ENCODE results near the gene DOCK4.

The DOCK4 gene

GRCh38 chr7:111911166-111911961, 294.8 kb downstream of the DOCK4 start:
- TF ChIP-seq CEBPB (IDR thresholded peaks at IDR 0.05) (no peak), ZBTB7A (IDR thresholded peaks at IDR 0.05; ENCODE audit: low read depth) (no peak), TEAD4 (IDR thresholded peaks at IDR 0.05) (no peak), EP300 (IDR thresholded peaks at IDR 0.05; ENCODE audit: borderline replicate concordance) (no peak), MAX (IDR thresholded peaks at IDR 0.05) (no peak)

- TF ChIP-seq NFIC (IDR thresholded peaks at IDR 0.05) = no peak
- TF ChIP-seq MAX (IDR thresholded peaks at IDR 0.05) = no peak
- TF ChIP-seq ZBTB7A (IDR thresholded peaks at IDR 0.05; ENCODE audit: low read depth) = no peak
- no peak for TF ChIP-seq EP300 (IDR thresholded peaks at IDR 0.05; ENCODE audit: borderline replicate concordance)
- TF ChIP-seq TAF1 (IDR thresholded peaks at IDR 0.05; ENCODE audit: low read depth) = no peak
- TF ChIP-seq REST (IDR thresholded peaks at IDR 0.05; ENCODE audit: low read depth) = no peak
- no peak for TF ChIP-seq FOXM1 (IDR thresholded peaks at IDR 0.05; ENCODE audit: borderline replicate concordance, low read depth)
- no peak for TF ChIP-seq TEAD4 (IDR thresholded peaks at IDR 0.05)
- no peak for TF ChIP-seq USF1 (IDR thresholded peaks at IDR 0.05)
- TF ChIP-seq RAD21 (IDR thresholded peaks at IDR 0.05; ENCODE audit: low read depth) = no peak
These were observed 295.5 kb downstream of the DOCK4 start for GRCh38 chr7:111910656-111911055.

- TF ChIP-seq CREB1 (IDR thresholded peaks at IDR 0.05; ENCODE audit: low read depth) = no peak
- no peak for TF ChIP-seq EP300 (IDR thresholded peaks at IDR 0.05; ENCODE audit: borderline replicate concordance)
- no peak for TF ChIP-seq REST (IDR thresholded peaks at IDR 0.05; ENCODE audit: low read depth)
- TF ChIP-seq RAD21 (IDR thresholded peaks at IDR 0.05; ENCODE audit: low read depth) = no peak
- TF ChIP-seq TCF12 (IDR thresholded peaks at IDR 0.05; ENCODE audit: low read depth) = no peak
- TF ChIP-seq ZBTB7A (IDR thresholded peaks at IDR 0.05; ENCODE audit: low read depth) = no peak
- no peak for TF ChIP-seq MAX (IDR thresholded peaks at IDR 0.05)
- no peak for TF ChIP-seq USF1 (IDR thresholded peaks at IDR 0.05)
- TF ChIP-seq TAF1 (IDR thresholded peaks at IDR 0.05; ENCODE audit: low read depth) = no peak
- no peak for TF ChIP-seq TEAD4 (IDR thresholded peaks at IDR 0.05)
- no peak for TF ChIP-seq YY1 (IDR thresholded peaks at IDR 0.05; ENCODE audit: low read depth)
- no peak for TF ChIP-seq CEBPB (IDR thresholded peaks at IDR 0.05)
- no peak for TF ChIP-seq FOXM1 (IDR thresholded peaks at IDR 0.05; ENCODE audit: borderline replicate concordance, low read depth)
- no peak for TF ChIP-seq EGR1 (IDR thresholded peaks at IDR 0.05)
- no peak for TF ChIP-seq NFIC (IDR thresholded peaks at IDR 0.05)
These were observed 302.4 kb downstream of the DOCK4 start for GRCh38 chr7:111903797-111904196.

- TF ChIP-seq TEAD4 (IDR thresholded peaks at IDR 0.05) (no peak), CEBPB (IDR thresholded peaks at IDR 0.05) (no peak), CREB1 (IDR thresholded peaks at IDR 0.05; ENCODE audit: low read depth) (no peak), TCF12 (IDR thresholded peaks at IDR 0.05; ENCODE audit: low read depth) (no peak), RAD21 (IDR thresholded peaks at IDR 0.05; ENCODE audit: low read depth) (no peak)
These were observed 303.2 kb downstream of the DOCK4 start for GRCh38 chr7:111903016-111903415.

GRCh38 chr7:111900283-111900682, 305.9 kb downstream of the DOCK4 start:
- TF ChIP-seq NFIC (IDR thresholded peaks at IDR 0.05) = no peak
- no peak for TF ChIP-seq CREB1 (IDR thresholded peaks at IDR 0.05; ENCODE audit: low read depth)

- no peak for TF ChIP-seq EP300 (IDR thresholded peaks at IDR 0.05; ENCODE audit: borderline replicate concordance)
- TF ChIP-seq TEAD4 (IDR thresholded peaks at IDR 0.05) = no peak
- TF ChIP-seq YY1 (IDR thresholded peaks at IDR 0.05; ENCODE audit: low read depth) = no peak
- TF ChIP-seq MAX (IDR thresholded peaks at IDR 0.05) = no peak
- TF ChIP-seq CREB1 (IDR thresholded peaks at IDR 0.05; ENCODE audit: low read depth) = no peak
- TF ChIP-seq EGR1 (IDR thresholded peaks at IDR 0.05) = no peak
- no peak for TF ChIP-seq REST (IDR thresholded peaks at IDR 0.05; ENCODE audit: low read depth)
- TF ChIP-seq FOXM1 (IDR thresholded peaks at IDR 0.05; ENCODE audit: borderline replicate concordance, low read depth) = no peak
- TF ChIP-seq TAF1 (IDR thresholded peaks at IDR 0.05; ENCODE audit: low read depth) = no peak
- no peak for TF ChIP-seq RAD21 (IDR thresholded peaks at IDR 0.05; ENCODE audit: low read depth)
- TF ChIP-seq USF1 (IDR thresholded peaks at IDR 0.05) = no peak
- TF ChIP-seq TCF12 (IDR thresholded peaks at IDR 0.05; ENCODE audit: low read depth) = no peak
- TF ChIP-seq ZBTB7A (IDR thresholded peaks at IDR 0.05; ENCODE audit: low read depth) = no peak
- no peak for TF ChIP-seq CEBPB (IDR thresholded peaks at IDR 0.05)
- no peak for TF ChIP-seq NFIC (IDR thresholded peaks at IDR 0.05)
These were observed 311.1 kb downstream of the DOCK4 start for GRCh38 chr7:111895049-111895448.
